IPS DF 4.7 (cell line): Measurements from ENCODE around the gene MSRB1.
"Not testable (repeated sequence)": the region's sequence is repeated elsewhere in the genome, so short reads cannot be mapped to it uniquely, and the experiment has no call there.

Experiments used
- DNase-seq: peaks from one replicate; pipeline ENCODE4 v3.0.0-alpha.2; 2013; ENCODE audit warnings: low spot score; ENCODE audit errors: extremely low read depth

MSRB1 gene

GRCh38 chr16:1903220-1903574 is 39.8 kb downstream of the MSRB1 start:
- DNase-seq, result no peak

GRCh38 chr16:1902547-1903219 is 40.3 kb downstream of the MSRB1 start:
- DNase-seq, result no peak

GRCh38 chr16:1900452-1900774 is 42.6 kb downstream of the MSRB1 start:
- no peak for DNase-seq

- DNase-seq, result no peak
These were observed 43.2 kb downstream of the MSRB1 start for GRCh38 chr16:1899641-1900451.

GRCh38 chr16:1897692-1898091 is 45.3 kb downstream of the MSRB1 start:
- DNase-seq, result not testable (repeated sequence)

- no peak for DNase-seq
These were observed 46.9 kb downstream of the MSRB1 start for GRCh38 chr16:1895949-1896675.

- no peak for DNase-seq
These were observed 47.9 kb downstream of the MSRB1 start for GRCh38 chr16:1895068-1895467.

- DNase-seq, result no peak
These were observed 52.3 kb downstream of the MSRB1 start for GRCh38 chr16:1890708-1891050.

GRCh38 chr16:1890024-1890707 is 52.8 kb downstream of the MSRB1 start:
- DNase-seq, result no peak
